GM12865 (cell line): ENCODE results near the gene PDGFB.

Experiments used
- DNase-seq: peaks from one replicate; pipeline ENCODE4 v3.0.0; 2010; ENCODE audit warnings: low read depth
- H3K4me3 ChIP-seq: 2 replicates; pipeline ENCODE4 v1.5.1; 2011; ENCODE audit warnings: mild to moderate bottlenecking, low read depth, low read length, control low read depth
- CTCF ChIP-seq: IDR thresholded peaks from 2 replicates; pipeline ENCODE4 v1.5.1; 2011; ENCODE audit warnings: low read length, control low read depth, low read depth, inconsistent platforms; ENCODE audit not compliant: insufficient read depth; ENCODE audit errors: missing control alignments

PDGFB gene

GRCh38 chr22:39244496-39245129, at the start of gene PDGFB:
Gene PDGFB, minus strand, starts transcription at chr22:39244982. Its CDS starts 1,019 bp downstream, at chr22:39243963.
- no peak within 1 kb of the TSS for H3K4me3 ChIP-seq
- no peak for DNase-seq
- no peak for TF ChIP-seq CTCF

- DNase-seq: no peak
- TF ChIP-seq CTCF: no peak
- no peak overlapping the region for H3K4me3 ChIP-seq
Measured at GRCh38 chr22:39293766-39294368, 49.1 kb upstream of the PDGFB start.

GRCh38 chr22:39292561-39293074, 47.8 kb upstream of the PDGFB start:
- TF ChIP-seq CTCF: no peak
- DNase-seq: peak; percentile 29
- H3K4me3 ChIP-seq: no peak overlapping the region

GRCh38 chr22:39292031-39292462, 47.3 kb upstream of the PDGFB start:
- no peak for TF ChIP-seq CTCF
- DNase-seq: no peak
- H3K4me3 ChIP-seq: no peak overlapping the region

- TF ChIP-seq CTCF: peak; percentile 12
- H3K4me3 ChIP-seq: no peak overlapping the region
- no peak for DNase-seq
Measured at GRCh38 chr22:39291523-39291922, 46.7 kb upstream of the PDGFB start.

- TF ChIP-seq CTCF: no peak
- DNase-seq: peak; percentile 30
- H3K4me3 ChIP-seq: no peak overlapping the region
Measured at GRCh38 chr22:39290724-39291161, 46.0 kb upstream of the PDGFB start.
